Left renal cortex interstitium (tissue), 4 donors: ENCODE results near the gene TCEAL1. TPM values are rescaled to one million over a fixed set of nuclear protein-coding genes. Genes with fewer than 3 reads are reported as not detected.

Source experiments
- DNase-seq, 4 donors: peaks; one replicate each; pipeline ENCODE4 v3.0.0-alpha.2; 2013; ENCODE audit warnings: low read depth in 4 of 4, low spot score in 2 of 4, missing footprints in 1 of 4
- polyA plus RNA-seq, 4 donors: library from polyadenylated mRNA; unstranded; fragments of 120-200 nt; gene quantifications; one replicate each; pipeline ENCODE4 v1.2.1, GENCODE V29; 2013; ENCODE audit not compliant: insufficient read length in 4 of 4

Gene TCEAL1
- polyA plus RNA-seq, 4 donors = 26.3 to 34.0 (median 30.3) TPM

DNA sequence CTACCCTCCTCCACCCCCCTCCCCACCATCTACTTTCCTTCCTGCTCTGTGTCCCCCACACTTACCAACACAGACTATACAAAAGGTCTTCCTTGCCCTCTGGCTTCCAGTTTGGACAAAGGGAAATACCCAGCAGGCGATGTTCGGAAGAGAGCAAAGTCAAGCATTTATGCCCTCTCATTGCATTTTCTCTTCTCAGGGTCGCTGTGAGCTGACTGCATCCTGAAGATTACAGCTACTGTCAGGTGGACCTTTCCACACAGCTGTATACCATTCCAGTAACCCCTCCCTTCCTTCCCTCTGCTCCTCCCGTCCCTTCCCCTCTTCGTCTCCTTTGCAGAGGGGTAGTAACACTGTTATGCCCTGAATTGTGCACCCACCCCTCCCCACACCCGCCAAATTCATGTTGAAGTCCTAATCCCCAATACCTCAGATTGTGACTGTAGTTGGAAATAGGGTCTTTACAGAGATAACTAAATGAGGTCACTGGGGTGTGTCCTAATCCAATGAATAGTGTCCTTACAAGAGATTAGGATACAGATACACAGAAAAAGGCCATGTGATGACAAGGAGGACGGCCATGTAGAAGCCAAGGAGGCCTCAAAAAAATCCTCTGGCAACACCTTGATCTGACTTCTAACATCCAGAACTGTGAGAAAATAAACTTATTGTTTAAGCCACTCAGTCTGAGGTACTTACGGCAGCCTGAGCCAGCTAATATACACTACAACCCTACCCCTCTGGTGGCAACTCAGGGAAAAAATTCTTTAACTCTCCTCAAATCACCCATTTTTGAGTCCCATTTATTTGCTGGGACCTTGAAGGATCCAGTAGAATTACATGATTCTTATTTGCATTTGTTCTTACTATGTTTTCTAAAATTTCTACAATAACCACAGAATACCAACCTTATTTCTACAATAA, 46.0 kb downstream of the TCEAL1 start:
- DNase-seq = no peak

- no peak for DNase-seq
These were observed 49.6 kb downstream of the TCEAL1 start for GRCh38 chrX:103678199-103678993.

Other genes starting within 250 kb of the TCEAL1 start
- gene RAB40A, start 109.5 kb upstream of the TCEAL1 start, polyA plus RNA-seq = 1 to 10 TPM; 1.9 to 4.8 (median 3.5) TPM
- gene TCEAL4, start 43.5 kb upstream of the TCEAL1 start, polyA plus RNA-seq = 100 to 1,000 TPM; 153 to 204 (median 173) TPM
- gene TCEAL3, start 21.0 kb upstream of the TCEAL1 start, polyA plus RNA-seq = 10 to 100 TPM; 36.2 to 39.2 (median 37.3) TPM
- 100 to 1,000 TPM; 280 to 343 (median 320) TPM for gene MORF4L2, start 57.7 kb downstream of the TCEAL1 start, polyA plus RNA-seq
- 1 to 10 TPM in 3 of 4 donors, under 1 TPM in 1; 0.57 to 1.4 (median 1.2) TPM for gene TMEM31, start 81.9 kb downstream of the TCEAL1 start, polyA plus RNA-seq
- 10 to 100 TPM in 1 of 4 donors, 1 to 10 TPM in 3; 5.0 to 11.8 (median 7.4) TPM for gene PLP1, start 147.9 kb downstream of the TCEAL1 start, polyA plus RNA-seq
- gene RAB9B, start 203.3 kb downstream of the TCEAL1 start, polyA plus RNA-seq = 1 to 10 TPM; 2.4 to 2.9 (median 2.6) TPM